K562 (cell line): Measurements from ENCODE around the gene SUCO. TPM values are rescaled to one million over a fixed set of nuclear protein-coding genes. Genes with fewer than 3 reads are reported as not detected.

Source experiments
- ATAC-seq: fragments of 200-7000 bp; cut with Tn5 transposase; 3 replicates; pipeline ENCODE4 v1.9.1; 2020; ENCODE audit warnings: moderate library complexity
- BruUV-seq: library from RNA; stranded (reverse); fragments of 400-500 nt; replicated peaks from 2 replicates; lab custom pipeline; 2021; lab: Mats Ljungman, UMichigan
- CTCF ChIA-PET: fragments of 300-600 bp; formaldehyde crosslinking; extraction: SDS; loops from one replicate; lab custom pipeline; 2021; ENCODE audit warnings: low intra/inter-chr PET ratio; lab: Yijun Ruan, JAX
- POLR2A ChIA-PET: fragments of 300-600, 350-650 bp; sonication (Branson Sonifier 250); formaldehyde crosslinking; extraction: SDS; loops from one replicate; lab custom pipeline; 2021; ENCODE audit warnings: antibody characterized with exemption, inconsistent platforms; lab: Yijun Ruan, JAX
- DNase-seq, 4 experiments: peaks; one replicate each; pipeline versions ENCODE4 v3.0.0 to v3.0.0-alpha.2; 2011 to 2018; ENCODE audit warnings: low spot score in 3 of 4, mixed read lengths in 3 of 4; ENCODE audit errors: extremely low read depth in 1 of 4
- FAIRE-seq: peaks from 2 replicates; lab custom pipeline; 2011; peaks lifted over from hg19 to GRCh38; lab: Jason Lieb, UNC
- H2AFZ ChIP-seq: 2 replicates; pipeline ENCODE4 v1.6.0; 2011; ENCODE audit warnings: low read depth, low read length, control low read depth, inconsistent platforms
- H3K27ac ChIP-seq: fragments of 200-600 bp; 3 replicates; pipeline ENCODE4 v1.8.0; 2011; ENCODE audit warnings: low read depth, mild to moderate bottlenecking, control low read depth, inconsistent platforms, low read length, moderate library complexity, mixed read lengths; ENCODE audit errors: extremely low read depth
- H3K27me3 ChIP-seq, 2 experiments: fragments of 300-600 bp in 1 of 2; 2 replicates in 1 of 2; 3 replicates in 1 of 2; pipeline versions ENCODE4 v1.6.0 to v1.8.0; 2011; ENCODE audit warnings: inconsistent platforms in 2 of 2, low read length in 2 of 2, mild to moderate bottlenecking in 1 of 2, mixed read lengths in 1 of 2, moderate library complexity in 1 of 2; ENCODE audit not compliant: control insufficient read depth in 2 of 2, insufficient read depth in 2 of 2
- H3K36me3 ChIP-seq: fragments of 300-600 bp; 3 replicates; pipeline ENCODE4 v1.8.0; 2011; ENCODE audit warnings: mild to moderate bottlenecking, low read length, inconsistent platforms; ENCODE audit not compliant: control insufficient read depth, insufficient read depth
- H3K4me1 ChIP-seq, 2 experiments: fragments of 200-600 bp in 1 of 2; replicated peaks in 1 of 2; 2 replicates in 1 of 2; 3 replicates in 1 of 2; pipeline versions ENCODE4 v1.5.1 to v1.8.0; 2011; ENCODE audit warnings: inconsistent platforms in 2 of 2, low read length in 2 of 2, mild to moderate bottlenecking in 1 of 2, mixed read lengths in 1 of 2, moderate library complexity in 1 of 2; ENCODE audit not compliant: control insufficient read depth in 2 of 2, insufficient read depth in 2 of 2
- H3K4me2 ChIP-seq: 2 replicates; pipeline ENCODE4 v1.6.1; 2011; ENCODE audit warnings: low read length, control low read depth, inconsistent platforms, mixed read lengths; ENCODE audit not compliant: insufficient read depth
- H3K4me3 ChIP-seq: fragments of 200-600 bp; sonication (generic), shearing (Covaris generic); 2 replicates; pipeline ENCODE4 v1.5.1; 2016; ENCODE audit warnings: control low read depth, inconsistent platforms
- H3K79me2 ChIP-seq: fragments of 200-600 bp; 3 replicates; pipeline ENCODE4 v1.8.0; 2011; ENCODE audit warnings: low read length, inconsistent platforms; ENCODE audit not compliant: control insufficient read depth, insufficient read depth
- H3K9ac ChIP-seq, 2 experiments: 2 replicates each; pipeline versions ENCODE4 v1.6.0 to v1.6.1; 2011; ENCODE audit warnings: low read depth in 2 of 2, low read length in 2 of 2, control low read depth in 1 of 2, inconsistent platforms in 1 of 2, mild to moderate bottlenecking in 1 of 2, mixed read lengths in 1 of 2; ENCODE audit not compliant: insufficient read depth in 1 of 2
- H3K9me1 ChIP-seq: one replicate; pipeline ENCODE4 v1.6.0; 2011; ENCODE audit warnings: inconsistent platforms, mild to moderate bottlenecking, low read length, moderate library complexity; ENCODE audit not compliant: control insufficient read depth, insufficient read depth
- H3K9me3 ChIP-seq: replicated peaks from 2 replicates; pipeline ENCODE4 v1.5.1; 2011; ENCODE audit warnings: low read depth, low read length, inconsistent platforms; ENCODE audit not compliant: control insufficient read depth, insufficient read depth
- H4K20me1 ChIP-seq: replicated peaks from 2 replicates; pipeline ENCODE4 v1.6.1; 2011; ENCODE audit warnings: low read length, inconsistent platforms, mixed read lengths; ENCODE audit not compliant: control insufficient read depth, insufficient read depth
- E2F3 ChIP-seq: fragments of 250-450 bp; sonication (Bioruptor Pico); IDR thresholded peaks from 2 replicates; pipeline ENCODE4 v1.4.0; 2020; ENCODE audit warnings: mild to moderate bottlenecking
- HMGXB4 ChIP-seq: sonication (generic); formaldehyde crosslinking; IDR thresholded peaks from 2 replicates; pipeline ENCODE4 v1.8.1; 2023; ENCODE audit warnings: mild to moderate bottlenecking, missing genetic modification reagents
- MTA3 ChIP-seq: fragments of 450-650 bp; formaldehyde crosslinking; IDR thresholded peaks from 2 replicates; pipeline ENCODE4 v1.6.1; 2017; ENCODE audit warnings: mild to moderate bottlenecking, borderline replicate concordance
- NCOA1 ChIP-seq: fragments of 450-650 bp; IDR thresholded peaks from 2 replicates; pipeline ENCODE4 v1.6.1; 2016; ENCODE audit warnings: low read depth
- RBM17 ChIP-seq: fragments of 200-400 bp; formaldehyde crosslinking; IDR thresholded peaks from 2 replicates; pipeline ENCODE4 v1.6.1; 2017; ENCODE audit warnings: low read depth, mild to moderate bottlenecking, low read length, borderline replicate concordance
- ZNF174 ChIP-seq: fragments of 250-450 bp; sonication (Bioruptor Pico); IDR thresholded peaks from 2 replicates; pipeline ENCODE4 v1.4.0; 2020; ENCODE audit warnings: mild to moderate bottlenecking
- WGBS: fragments of 100-300 bp; shearing (Covaris generic); methylation state at CpG from one replicate; pipeline ENCODE4 v1.1.6; 2016; ENCODE audit warnings: low coverage, mixed read lengths; ENCODE audit not compliant: insufficient coverage; ENCODE audit errors: missing lambda C conversion rate; 5-methylcytosine and 5-hydroxymethylcytosine counted together
- in situ Hi-C: fragments of 300-500 bp; cut with MboI; formaldehyde crosslinking; loops from 4 replicates; pipeline ENCODE4 v1.15.0; 2018; ENCODE audit warnings: inconsistent platforms, mixed read lengths
- intact Hi-C: fragments of 100-400 bp; cut with micrococcal nuclease; formaldehyde crosslinking; loops from 2 replicates; pipeline ENCODE4 v1.14.2; 2022
- polyA plus RNA-seq, 8 experiments: library from polyadenylated mRNA; depleted of rRNA in 4 of 8; stranded (reverse) in 5 of 8; unstranded in 3 of 8; fragments of >200 nt; fragmentation: Nextera tagmentation in 2 of 8; fragmentation: Illumina TruSeq in 1 of 8; extraction: Ambion mirVana in 2 of 8; extraction: Trizol in 1 of 8; gene quantifications; 2 replicates each; pipeline versions ENCODE4 v1.2.1 to v1.2.3, GENCODE V29; 2011 to 2014; ENCODE audit warnings: inconsistent platforms in 1 of 8, missing spikeins in 1 of 8
- total RNA-seq, 7 experiments: library from RNA; depleted of rRNA in 6 of 7; stranded (reverse); fragments of >200 nt in 6 of 7; fragmentation: Illumina TruSeq in 2 of 7; extraction: Trizol in 2 of 7; gene quantifications; 2 replicates each; pipeline versions ENCODE4 v1.2.1 to v1.2.3, GENCODE V29; 2011 to 2021; ENCODE audit warnings: low replicate concordance in 1 of 7

The SUCO gene
- total and polyA plus RNA-seq, 9 of the 15 experiments (the other 6 are each of a cell fraction or from before 2014, with no cell fraction given) = 2.5 to 20.6 (median 14.3) TPM

- intact Hi-C loops = no loop called here
- CTCF ChIA-PET = no interaction called here
- Histone ChIP-seq H3K27me3 (no peaks in the 10 kb centered on the region), H3K79me2 (no peaks in the 10 kb centered on the region), H3K4me2 (no peak overlapping the region)
- no TSS peak for BruUV-seq
- 3% methylated on average over 3 of the region's 3 CpGs for WGBS
- DNase-seq = no peak
- no peak for TF ChIP-seq MTA3
- TF ChIP-seq NCOA1 = no peak
- TF ChIP-seq ZNF174 (CRISPR knock-in tag) = no peak
- TF ChIP-seq RBM17 = no peak
- TF ChIP-seq E2F3 = no peak
- no peak for TF ChIP-seq HMGXB4 (CRISPR knock-in tag)
- TF ChIP-seq, all 486 proteins: peak for 0
- no peak overlapping the region for H3K27ac ChIP-seq
- no peak overlapping the region for H3K4me3 ChIP-seq
- H3K9me1 ChIP-seq = no peaks in the 10 kb centered on the region
- no peaks in the 10 kb centered on the region for H4K20me1 ChIP-seq
- no peak overlapping the region; the same call in 1 of the 2 replicates for H2AFZ ChIP-seq
- H3K9me3 ChIP-seq = peaks cover 5% of the 10 kb centered on the region
- no peaks in the 10 kb centered on the region for H3K36me3 ChIP-seq
- no peak for ATAC-seq
- no peaks in the 10 kb centered on the region for H3K4me1 ChIP-seq
- POLR2A ChIA-PET = interaction anchor here (0.6 to 0.8 kb wide), 2 partner anchors 9 to 31 kb away, joined by 3 to 4 read pairs; no protein-coding TSS in a partner anchor
- H3K9ac ChIP-seq = no peak overlapping the region
- no peak for FAIRE-seq
- in situ Hi-C loops = no loop called here
Measured at GRCh38 chr1:172622541-172622940, 89.6 kb downstream of the SUCO start.
